Stimulated activated CD8-positive, alpha-beta memory T cell treated with anti-CD3 and anti-CD28 coated beads, Interleukin-7, amount 100 ng/mL, for 4 hours (primary cell): ENCODE data around the gene CPEB3.

ENCODE experiments used
- DNase-seq, 2 donors: peaks; one replicate each; pipeline ENCODE4 v3.0.0-alpha.2; 2020; ENCODE audit warnings: low read depth in 2 of 2

CPEB3 gene

DNA sequence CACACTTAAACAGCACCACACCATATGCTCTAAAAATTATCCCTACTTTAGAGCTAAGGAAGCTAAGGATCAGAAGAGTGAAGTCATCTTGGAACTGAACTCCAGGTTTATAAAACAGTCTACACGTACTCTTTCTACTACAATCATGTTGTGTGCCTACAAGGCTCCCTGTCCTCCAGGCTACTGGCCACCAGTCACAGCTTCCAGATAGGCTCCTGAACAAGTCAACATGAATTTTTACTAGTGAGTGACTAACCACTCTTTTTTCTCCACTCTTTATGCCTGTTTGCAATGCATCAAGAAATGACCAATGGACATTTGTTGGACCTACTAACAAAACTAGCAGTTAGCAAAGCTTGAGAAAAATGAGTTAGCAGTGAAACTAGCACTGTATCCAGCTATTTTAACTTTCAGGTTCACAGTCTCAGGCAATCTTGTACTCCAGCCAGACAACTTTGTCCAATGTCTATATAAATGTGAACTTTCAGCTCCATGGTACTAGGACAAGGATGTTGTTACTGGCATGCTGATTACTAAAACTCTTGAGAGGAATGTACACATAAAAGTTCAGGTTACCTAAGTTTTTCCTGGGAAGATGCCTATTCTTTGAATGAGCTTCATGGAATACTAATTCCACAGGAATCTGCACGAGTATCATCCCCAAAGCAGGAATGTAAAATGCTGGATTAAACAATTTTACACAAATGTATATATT lies 187.3 kb downstream of the CPEB3 start:
- DNase-seq: no peak

DNA sequence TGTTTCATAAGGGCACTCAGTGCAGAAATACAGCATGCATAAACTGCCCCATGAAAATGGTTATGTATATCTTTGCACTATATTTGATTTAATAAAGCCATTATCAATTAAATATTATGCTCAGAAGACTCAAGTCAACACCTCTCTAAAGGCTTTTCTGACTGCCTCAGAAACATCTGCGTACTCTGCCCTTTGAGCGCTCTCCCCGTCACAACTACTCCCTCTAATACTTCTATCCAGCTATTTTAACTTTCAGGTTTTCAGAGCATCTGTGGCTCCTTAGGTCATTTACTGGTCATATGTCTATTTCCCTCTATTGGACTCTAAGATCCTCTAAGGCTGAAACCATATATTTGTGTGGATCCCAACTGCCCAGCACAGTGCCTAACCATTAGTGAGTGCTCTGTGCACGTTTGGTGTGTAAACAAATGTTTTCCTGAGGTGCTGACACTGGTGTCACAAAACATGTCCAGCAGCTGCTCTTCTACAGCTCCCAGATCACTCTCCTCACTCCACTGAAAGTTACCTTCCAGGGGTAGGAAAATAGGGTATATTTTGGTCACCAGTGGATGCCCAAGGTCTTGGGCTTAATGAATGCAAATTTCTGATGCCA lies 188.2 kb downstream of the CPEB3 start:
- DNase-seq: no peak

DNA sequence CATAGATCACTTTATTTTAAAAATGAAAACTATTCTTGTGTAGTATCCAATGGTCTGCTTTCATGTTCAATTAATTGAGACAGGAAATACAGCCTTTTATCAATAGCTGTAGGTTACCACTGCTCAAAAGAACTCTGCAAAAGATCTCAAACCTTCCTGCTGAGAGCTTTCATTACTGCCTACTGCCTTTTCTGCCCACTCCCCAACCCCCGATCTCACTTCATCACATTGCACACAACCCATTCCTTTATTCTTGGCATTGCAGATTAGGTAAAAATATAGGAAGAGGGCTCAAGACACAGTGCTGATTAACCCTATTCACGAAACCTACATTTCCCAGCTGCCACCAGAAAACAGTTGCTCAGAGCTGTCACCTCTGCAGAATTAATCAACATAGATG lies 195.9 kb downstream of the CPEB3 start:
- no peak for DNase-seq

DNA sequence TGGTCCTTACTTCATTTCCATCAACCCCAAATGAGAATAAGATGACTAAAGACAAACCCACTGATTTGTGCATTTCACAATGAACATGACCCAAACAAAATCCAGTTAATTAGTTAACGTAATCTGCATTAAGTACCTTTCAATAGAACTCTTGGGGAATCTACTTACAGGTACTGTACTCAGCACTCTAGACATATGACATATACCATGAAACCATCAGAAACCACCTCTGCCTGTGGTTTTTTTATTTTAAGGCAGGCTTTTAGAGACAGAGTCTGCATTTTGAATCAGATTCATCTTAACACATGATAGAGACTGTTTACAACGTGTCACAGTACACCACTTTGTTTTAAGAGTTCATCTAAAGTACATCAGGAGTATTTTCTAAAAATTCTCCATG lies 198.9 kb downstream of the CPEB3 start:
- DNase-seq: no peak

DNA sequence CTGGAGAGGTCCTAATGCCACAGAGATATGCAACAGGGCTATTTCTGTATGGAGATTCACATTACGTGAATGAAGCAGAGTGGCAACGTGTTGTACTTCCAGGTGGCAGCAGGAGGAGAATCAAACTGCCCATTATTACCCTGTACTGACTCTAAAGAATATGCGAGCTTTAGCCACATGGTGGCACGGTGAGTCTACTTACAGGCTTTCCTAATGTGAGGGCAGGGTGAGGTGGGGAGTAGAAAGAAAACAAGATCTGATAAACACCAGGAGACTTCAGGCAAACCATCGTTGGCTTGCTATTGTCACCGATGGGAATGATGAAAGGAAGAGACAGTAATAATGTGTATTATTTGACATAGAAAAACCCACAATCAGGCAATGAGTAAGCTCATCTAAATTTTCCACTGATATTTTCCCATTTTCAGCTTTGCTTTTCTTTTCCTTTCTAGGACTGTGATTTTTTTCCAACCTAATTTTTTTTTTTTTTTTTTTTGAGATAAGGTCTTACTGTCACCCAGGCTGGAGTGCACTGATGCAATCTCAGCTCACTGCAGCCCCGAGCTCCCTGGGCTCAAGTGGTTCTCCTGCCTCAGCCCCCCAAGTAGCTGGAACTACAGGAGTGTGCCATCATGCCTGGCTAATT lies 203.0 kb downstream of the CPEB3 start:
- peak; percentile 3 to 8 for DNase-seq

DNA sequence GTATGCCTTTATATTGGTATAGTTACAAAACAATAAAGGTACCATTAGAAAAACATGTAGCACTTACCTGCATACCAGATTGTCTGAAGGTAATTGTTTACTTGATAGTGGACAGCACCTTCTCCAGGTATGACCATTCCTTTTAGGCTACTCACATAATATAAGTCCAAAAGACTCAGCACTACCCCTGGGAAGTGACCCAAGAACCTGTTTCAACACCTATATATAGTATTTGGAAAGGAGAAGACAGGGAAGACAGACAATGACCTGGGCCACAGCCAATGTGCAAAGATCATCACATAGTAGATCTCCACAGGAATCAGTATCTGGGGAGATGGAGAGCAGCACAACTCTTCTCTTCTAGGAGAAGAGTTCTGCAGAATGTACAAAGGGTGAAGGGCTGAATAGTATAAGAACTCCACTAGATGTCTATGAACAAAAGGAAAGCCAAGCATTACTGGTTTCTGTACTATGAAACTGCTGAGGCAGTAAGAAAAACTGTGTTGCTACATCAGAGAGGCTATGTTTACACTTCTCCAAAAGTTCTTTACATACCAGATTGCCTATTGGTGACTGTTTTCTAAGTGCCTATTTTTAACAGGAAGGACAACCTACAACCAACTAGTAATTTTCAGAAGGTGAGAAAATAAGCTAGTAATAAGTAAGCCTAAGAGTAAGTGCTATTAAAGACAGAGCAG lies 208.1 kb downstream of the CPEB3 start:
- DNase-seq: no peak

DNA sequence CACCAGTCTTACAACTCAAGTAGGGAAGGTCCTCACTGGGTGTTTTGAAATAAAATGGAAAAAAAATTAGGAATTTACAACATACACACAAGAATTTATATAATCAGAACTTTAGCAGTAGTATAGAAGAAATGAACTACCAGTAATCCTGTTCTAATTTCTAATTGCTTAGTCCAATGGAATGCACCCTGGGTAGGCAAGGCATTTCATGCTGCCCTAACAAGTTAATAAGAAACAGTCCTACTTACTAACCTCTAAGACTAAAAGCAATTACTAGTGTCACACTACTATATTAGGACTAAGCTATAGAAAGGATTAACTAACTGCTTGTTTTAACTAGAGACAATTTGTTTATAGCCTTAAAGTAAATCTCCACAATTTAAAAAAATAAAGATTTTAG lies 209.2 kb downstream of the CPEB3 start:
- DNase-seq: no peak

DNA sequence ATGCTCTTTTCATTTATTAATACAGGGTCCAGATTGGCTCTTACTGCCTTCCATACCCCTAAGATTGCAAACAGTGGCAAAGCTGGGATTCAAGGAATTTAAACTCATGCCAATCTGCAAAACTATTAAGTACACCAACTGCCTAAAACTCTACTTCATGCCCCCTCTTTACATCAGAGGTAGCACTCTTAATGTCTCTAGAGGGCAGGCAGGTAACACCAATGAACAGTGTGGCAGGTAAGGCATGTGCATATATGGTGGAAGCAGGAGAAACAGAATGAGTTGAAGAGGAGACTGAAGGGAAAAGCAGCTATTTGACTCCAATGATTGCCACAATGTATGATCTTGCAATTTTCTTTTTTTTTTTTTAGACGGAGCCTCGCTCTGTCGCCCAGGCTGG lies 210.6 kb downstream of the CPEB3 start:
- DNase-seq: no peak

DNA sequence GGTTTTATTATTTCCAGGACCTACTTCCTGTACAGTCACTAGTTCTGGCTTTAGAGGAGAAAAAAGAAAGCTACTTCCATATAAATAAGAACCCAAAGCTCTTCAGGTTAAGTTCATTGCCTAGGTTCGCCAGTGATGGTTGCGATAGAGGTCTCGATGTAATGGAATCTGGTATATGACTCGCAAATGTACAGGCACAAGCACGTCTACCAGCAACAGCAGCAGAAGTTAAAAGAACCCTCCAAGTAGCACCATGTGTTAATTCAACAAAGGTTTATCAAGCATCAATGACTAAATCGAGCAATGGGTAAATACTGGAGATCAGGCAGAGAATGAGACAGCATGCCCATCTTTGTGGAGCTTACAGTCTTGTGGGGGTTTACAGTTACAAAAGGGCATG lies 211.9 kb downstream of the CPEB3 start:
- no peak for DNase-seq

DNA sequence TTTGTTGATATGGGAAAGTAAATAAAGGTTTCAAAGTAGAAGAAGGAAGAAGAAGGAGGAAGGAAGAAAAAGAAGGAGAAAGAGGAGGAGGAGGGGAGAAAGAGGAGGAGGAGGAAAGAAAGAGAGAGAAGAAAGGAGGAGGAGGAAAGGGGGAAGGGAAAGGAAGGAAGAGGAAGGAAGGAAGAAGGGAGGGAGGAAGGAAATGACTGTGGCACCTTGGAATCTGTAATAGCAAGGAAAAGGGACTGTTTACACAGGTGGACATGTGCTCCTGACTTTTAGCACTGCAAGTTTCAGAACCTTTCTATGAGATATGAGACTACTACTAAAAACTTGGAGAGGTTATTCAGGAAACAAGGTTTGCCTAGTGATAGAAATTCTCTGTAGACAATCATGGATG lies 214.2 kb downstream of the CPEB3 start:
- DNase-seq: no peak

DNA sequence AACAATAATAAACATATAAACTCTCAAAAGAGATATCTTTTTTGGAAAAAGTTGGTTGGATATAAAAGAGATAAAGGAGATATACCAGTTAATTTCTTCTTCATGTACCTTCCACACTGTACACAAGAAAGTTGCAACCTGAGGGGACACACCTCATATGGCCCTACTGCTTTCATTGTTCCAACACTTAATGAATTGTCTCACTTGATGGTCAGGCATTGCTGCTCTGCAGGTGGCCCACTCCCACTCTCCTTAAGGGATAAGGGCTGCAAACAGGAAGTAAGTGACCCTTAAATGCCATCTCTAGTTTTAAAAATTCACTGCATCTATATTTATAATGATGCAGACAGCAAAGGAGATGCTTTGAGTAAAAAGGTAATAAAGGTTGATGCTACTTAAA lies 215.0 kb downstream of the CPEB3 start:
- no peak for DNase-seq

DNA sequence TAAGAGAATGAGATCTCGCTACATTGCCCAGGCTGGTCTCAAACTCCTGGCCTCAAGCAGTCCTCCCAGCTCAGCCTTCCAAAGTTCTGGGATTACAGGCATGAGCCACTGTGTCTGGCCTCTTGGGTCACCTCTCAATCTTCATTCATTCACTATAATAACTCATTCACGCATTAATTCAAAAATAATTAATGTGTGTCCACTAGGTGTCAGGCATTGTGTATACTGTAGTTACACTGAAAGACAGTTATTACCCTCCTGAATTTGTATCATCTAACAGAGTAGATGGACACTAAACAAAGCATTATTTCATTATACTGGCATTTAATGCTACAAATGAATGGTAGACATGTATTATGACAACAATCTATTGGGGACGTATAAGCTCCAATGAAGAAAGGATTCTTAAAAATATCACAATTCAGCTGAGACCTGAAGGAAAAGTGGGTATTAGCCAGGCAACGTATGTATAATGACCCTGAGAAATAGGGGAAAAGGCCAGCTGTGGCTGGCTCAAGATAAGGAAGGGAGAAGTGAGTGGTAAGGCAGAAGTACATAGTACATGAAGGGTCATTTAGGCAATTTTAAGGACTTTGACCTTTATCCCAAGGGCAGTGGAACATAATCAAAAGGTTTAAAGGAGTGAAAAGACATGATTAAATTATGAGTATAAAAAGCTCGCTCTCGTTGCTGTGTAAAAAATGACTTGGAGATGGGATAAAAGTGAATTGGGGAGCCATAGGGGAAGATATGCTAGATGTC lies 216.6 kb downstream of the CPEB3 start:
- DNase-seq: no peak

DNA sequence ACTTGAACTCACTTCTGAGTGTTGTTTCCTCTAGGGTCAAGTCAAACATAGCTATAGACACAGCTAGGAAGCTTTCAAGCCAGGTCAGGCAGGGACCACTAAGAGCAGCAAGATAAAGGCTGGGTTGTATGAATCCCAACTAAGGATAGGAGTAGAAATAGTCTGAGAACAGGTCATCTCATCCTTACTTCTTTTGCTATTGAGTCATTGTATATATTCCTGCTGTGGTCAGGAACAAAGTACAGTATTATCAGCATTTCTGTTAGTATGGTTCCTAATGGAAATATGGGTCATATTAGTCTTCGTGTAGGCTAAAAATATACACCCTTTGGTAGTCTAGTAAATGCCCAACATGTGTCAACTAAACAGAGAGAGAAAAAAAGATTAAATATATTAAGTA lies 222.0 kb downstream of the CPEB3 start:
- DNase-seq: no peak

DNA sequence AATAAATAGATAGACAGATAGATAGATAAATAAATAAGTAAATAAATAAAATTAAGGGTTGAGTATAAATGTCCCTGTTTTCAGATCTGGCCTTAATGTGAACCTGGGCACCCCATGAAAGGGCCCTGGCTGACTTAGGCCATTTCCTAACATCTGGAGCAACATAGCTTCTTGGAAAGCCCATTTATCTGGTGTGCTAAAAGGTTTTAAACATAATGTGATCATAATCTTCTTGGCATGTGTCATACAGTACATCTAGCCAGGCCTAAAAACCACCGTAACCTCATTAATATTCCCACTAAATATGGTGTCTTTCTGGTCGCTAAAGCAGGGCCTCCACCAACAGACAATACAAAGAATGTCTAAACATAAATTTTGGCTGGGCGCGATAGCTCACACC lies 224.5 kb downstream of the CPEB3 start:
- no peak for DNase-seq

DNA sequence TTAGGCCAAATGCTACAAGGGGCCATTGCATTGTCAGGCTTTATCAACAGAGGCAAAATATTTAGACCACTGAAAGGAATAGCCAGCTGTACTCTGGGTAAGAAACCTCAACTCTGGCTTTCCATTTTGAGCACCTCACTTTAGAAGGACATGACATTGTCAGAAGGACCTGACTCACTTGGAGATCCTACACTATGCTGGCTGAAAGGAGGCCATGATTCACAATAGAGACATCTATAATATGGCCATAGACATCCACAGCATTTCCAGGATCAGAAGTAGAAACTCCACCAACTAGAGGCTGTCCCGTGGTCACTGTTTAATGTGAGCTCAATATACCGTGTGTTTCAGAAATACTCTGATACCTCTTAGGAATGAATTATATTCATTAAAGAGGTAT lies 226.4 kb downstream of the CPEB3 start:
- DNase-seq: no peak

DNA sequence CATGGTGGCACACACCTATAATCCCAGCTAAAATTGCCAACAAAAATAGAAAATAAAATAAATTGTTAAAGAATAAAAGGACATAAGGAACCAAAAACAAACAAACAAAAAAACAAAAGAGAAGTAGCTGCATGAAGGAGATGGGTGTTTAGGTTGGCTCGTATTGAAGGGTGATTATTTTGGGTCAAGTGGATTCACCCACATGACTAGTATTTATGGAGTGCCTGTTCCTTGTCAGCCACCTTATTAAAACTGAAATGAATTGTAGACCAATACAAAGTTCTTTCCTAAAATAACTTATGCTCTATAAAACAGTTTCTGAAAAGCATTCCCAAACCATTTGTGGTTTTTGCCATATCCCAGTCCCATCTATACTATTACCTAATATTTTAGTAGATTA lies 228.6 kb downstream of the CPEB3 start:
- DNase-seq: no peak

DNA sequence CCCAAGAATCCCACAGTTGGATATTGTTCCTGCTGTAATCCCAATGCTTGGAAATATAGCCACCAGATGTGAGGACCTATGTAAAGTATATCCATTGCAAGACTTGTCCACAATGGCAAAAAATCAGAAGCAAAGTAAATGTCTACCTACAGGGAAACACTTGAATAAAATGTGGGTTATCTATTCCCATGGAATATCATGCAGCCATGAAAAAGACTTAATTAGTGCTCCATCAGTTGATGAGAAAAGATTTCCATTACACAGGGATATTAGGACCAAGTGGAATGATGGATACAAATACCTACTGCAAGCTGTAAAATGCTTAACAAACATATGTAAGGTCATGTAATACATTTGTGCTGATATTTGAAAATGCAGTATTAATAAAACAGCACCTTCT lies 236.1 kb downstream of the CPEB3 start:
- DNase-seq: no peak

DNA sequence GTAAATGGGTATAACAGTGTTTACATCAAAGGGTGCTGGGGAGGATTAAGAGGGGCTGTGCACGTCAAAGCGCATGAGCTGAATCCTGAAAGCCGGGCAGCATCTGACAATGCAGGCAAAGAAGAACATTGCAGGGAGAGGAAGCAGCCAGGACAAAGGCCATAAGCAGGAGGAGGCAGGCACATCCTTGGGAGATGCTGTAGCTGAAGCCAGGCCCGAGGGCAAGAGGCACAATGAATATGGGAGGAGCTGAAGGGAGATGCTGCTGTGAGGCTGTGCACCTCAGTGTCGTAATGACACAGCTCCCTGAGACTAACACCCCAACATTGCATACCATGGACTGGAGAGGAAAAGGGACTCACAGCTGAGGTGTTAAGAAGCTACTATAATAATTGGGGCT lies 238.1 kb downstream of the CPEB3 start:
- no peak for DNase-seq

DNA sequence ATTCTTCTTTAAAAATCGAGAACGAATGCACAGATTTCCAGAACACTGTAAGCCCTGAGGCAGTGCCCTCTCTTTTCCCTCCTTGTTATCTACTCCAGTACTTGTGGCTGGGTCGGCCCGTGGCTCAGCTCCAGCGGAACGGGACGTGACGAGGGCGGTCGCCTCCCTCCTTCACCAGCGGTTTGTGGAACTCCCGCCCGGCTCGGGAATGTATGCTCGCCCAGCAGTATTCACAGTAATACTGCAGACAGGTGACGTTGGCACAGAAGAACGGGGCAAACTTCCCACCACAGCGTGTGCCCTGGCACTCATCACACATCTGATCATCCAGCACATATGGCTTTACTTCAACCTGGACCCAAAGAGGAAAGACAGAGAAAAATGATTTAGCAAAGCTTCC lies 238.8 kb downstream of the CPEB3 start:
- no peak for DNase-seq

DNA sequence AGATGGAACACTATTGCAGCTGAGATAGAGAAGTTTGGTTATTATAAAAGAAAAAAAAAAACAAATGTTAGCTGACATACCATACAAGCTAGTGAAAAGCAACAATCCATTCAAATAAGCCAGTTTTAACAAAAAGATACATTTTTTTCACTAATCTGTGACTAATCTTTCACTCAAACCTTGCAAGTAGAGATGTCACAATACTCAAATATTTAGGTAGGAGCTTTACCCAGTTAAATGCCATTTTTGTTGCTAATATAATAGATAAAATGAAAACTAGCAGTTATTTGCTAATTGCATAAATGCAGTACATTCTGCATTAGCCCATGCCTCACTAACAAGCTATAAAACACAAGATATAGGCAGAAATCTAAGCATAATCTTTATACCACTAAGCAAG lies 243.7 kb downstream of the CPEB3 start:
- DNase-seq: no peak

DNA sequence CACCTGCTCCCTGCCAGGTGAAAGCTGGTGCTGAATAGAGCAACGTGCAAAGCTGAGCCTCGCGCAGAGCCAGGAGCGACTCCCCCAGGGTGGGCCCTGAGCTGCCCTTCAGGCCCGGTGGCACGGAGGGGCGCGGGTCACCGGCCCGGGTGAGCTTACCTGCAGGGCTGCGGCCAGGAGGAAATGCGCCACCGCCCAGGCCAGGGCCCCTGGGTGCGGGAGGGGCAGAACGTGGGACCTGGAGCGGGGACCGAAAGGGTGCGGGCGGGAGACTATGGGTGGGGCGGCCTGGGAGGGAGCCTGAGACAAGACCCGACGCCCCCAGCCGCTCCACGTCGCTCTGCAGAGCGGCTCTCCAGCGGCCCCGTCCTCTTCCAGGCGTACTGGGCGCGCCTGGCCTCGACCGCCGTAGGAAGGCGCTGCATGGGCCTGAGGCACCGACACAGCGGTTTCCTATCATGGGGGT lies 245.2 kb downstream of the CPEB3 start:
- no peak for DNase-seq

DNA sequence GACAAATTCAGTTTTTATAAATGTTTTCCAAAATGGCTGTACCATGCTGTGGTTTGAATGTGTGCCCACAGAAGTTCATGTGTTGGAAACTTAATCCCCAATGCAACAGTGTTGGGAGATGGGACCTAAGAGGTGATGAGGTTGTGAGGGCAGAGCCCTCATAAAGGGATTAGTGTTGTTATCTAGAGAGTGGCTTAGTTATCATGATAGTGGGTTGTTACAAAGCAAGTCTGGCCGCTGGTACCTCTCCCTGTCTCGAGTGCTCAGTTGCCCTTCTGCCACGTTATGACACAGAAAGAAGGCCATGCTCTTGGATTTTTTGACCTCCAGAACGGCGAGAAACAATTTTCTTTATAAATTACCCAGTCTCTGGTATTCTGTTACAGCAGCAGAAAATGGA lies 248.3 kb downstream of the CPEB3 start:
- no peak for DNase-seq
